OCI-M1 (cell line): ENCODE results near the gene NEBL.

Experiments used
- DNase-seq: peaks from one replicate; lab custom pipeline; 2025; lab: John Stamatoyannopoulos, UW

NEBL gene

DNA sequence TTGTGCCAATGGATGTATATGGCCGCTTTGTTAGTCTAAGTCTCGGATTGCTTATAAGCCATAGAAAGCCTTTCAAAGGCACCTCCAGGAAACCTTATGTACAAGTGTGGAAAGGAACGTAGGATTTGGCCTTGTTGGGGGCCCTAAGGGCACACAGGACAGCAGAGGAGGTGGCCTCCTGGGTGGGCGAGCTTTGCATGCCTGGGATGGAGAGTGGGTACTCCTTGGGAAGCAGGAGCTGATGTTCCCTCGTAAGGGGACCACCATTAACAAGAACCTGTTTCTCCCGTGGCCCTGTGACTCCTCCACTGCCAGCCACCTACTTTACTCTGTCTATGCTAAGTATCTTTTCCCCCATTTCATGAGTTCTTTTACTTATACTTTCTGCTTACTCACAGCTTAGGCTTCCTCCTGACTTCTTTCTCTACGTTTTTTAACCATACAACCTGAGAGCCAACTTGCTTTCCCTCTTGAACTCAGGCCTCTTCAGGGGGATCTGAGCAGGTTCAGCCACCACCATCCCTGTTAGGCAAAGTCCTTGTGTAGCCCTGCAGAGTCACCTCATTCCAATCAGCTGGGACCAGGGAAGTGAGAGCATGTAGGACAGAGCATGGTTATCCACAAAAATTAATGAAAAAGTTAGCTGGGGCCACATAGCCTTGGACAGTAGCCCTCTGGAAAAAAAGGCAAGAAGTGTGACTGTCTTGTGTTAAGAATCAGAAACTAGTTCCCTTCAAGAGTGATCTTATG lies 118.9 kb downstream of the NEBL start:
- no peak for DNase-seq

DNA sequence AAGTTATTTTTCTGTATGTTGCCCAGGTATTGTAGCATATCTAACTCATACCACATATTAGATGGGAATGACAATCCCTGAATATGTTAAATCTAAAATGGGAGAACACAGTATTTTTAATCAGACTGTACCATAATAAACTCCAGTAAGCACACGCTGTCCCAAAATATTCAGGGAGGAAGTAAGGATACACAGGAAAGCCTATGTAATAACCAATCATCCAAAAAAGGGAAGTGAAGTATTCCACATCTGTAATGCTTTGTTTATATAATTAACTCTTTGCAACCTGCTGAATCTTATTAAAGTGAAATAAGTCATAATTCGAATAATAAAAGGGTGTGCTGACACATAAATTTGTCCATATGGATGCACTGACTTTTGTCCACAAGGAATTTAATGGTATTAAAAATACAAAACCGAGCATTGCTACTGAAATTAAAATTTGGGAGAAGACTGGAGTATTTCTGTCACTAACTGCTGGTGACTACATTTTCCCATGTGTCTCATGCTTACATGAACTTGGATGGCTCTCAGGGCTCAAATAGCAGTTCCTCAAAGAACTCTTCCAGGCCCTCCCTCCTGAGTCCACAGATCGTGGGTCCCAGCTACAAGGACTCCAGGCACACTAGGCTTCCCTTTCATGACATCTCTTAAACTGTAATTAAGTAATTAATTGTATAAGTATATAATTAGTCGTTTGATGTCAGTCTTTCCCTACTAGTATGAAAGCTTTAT lies 120.6 kb downstream of the NEBL start:
- DNase-seq: peak; percentile 35

DNA sequence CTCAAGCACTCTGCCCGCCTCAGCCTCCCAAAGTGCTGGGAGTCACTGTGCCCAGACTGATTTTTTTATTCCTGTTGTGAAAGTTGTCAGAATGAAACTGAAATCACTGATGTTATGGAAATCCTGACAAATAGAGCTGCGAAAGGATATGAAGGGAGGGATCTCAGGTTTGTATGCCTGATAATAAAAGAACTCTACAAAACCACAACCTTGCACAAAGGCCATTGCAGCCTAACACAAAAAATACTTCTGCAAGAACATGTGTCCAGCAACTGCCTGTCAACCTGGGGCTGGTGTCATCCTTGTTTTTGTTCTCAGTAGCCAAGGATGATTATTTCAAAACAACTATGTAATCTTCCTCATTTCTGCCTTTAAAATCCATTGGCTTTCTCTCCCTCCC lies 126.1 kb downstream of the NEBL start:
- DNase-seq: no peak

DNA sequence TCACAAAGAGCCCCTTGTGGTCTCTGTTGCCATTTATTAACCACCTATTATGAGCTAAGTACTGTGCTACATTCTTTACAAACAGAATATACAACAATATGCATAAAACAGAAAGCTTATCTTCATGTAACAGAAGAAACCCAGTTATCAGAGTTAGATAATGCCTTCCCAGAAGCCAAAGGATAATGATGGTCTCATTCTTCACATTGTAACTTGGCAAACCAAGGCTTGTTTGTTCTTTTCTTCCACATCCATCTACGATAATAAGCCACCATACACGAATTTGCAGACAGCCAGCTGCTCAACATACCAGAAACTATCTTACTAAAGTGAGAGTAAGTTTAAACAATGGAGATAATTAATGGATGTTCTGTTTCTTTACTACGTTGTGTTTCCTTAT lies 127.6 kb downstream of the NEBL start:
- DNase-seq: no peak

DNA sequence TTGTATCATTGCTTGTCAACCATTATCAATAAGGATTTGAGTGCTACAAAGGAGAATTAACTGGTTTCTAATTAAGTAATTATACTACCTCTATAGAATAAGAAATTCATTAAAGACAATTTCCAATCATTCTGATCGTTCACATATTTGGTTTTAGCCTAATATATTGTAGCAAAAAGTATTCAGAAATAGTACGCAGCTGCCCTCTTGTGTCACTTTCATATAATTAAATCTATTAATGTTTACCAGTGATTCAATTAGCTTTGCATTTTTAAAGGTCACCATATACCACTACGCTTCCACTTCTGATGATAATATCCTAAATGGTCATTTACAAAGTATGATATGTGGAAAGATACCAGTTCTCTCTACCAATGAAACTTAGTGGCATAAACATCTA lies 128.3 kb downstream of the NEBL start:
- DNase-seq: peak; percentile 16

DNA sequence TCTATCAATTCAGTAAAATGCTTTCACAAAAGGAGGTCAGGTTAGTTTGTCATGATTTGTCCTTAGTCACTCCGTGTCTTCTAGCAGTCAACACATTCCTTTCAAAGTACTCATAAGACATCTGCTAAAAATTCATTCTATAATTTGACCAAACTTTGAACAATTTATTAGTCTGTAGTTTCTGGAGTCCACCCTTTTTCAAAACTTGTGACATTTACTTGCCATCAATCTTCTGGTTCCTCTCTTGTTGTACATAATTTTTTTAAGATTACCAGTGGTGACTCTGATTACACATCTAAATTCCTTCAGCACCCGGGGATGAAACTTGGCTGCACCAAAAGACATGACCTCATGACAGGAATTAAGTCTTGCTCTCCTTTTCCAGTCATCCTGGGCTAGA lies 130.1 kb downstream of the NEBL start:
- no peak for DNase-seq

DNA sequence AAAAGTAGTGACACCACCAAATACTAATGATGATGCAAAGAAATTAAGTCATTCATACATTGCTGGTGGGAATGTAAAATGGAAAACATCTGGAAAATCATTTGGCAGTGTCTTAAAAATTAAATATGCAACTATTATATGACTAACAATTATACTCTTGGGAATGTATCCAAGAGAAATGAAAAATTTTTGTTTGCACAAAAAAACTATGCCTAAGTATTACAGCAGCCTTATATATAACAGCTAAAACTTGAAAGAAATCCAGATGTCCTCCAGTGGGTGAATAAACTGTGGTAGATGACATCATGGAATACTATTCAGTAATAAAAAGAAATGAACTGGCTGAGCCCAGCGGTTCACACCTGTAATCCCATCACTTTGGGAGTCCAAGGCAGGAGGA lies 132.0 kb downstream of the NEBL start:
- DNase-seq: no peak

DNA sequence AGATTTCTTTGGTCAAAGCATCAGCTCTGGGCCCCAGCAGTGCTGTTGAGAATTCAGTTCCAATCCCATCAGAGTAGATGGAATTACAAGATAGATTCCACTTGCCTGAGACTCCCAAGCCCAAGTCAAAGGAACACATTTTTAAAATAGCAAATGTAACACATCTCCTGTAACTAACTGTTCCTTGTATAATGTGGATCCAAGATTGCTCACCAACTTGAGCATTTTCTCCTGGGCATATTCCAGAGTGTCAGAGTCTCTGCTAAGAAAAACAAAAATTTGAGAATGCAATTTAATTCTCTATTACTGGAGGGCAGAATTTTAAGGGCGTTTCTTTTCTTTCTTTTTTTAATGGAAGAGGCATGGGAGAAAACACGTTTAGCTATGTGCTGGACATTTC lies 136.7 kb downstream of the NEBL start:
- no peak for DNase-seq

DNA sequence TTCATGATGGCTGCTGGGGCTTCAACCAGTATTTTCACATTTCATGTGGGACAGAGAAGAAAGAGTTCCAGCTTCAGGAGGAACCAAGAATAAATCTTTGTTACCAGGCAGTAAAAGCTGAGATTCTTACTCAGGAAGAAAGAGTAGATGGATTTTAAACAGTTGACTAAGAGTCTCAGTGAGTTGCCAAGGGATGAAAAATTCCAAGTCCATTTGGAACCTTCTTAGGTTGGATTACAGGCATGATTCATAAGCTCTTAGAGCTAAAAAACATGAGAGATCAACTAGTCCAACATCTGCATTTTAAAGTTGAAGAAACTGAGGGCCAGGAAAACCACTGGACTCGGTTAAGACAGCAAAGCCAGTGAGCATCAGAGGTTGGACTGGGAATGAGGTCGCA lies 148.6 kb downstream of the NEBL start:
- no peak for DNase-seq

DNA sequence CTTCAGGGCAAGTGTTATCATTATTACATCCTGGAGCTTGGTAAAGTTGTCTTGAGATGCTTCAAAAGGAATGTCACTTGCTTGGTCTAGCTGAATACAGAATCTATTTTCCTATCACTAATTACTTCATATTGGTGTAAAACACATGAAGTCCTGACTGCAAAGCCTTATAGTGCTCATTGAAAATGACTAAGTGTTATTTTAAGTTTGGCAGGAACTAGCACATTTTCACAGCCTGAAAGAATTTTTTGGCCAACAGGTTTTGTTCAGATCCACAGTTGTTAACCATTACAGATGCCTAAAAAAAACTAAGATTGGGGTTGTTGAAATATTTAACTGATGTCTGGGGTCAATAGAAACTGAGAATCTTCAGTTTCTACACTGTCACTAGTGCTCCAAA lies 149.3 kb downstream of the NEBL start:
- DNase-seq: no peak

DNA sequence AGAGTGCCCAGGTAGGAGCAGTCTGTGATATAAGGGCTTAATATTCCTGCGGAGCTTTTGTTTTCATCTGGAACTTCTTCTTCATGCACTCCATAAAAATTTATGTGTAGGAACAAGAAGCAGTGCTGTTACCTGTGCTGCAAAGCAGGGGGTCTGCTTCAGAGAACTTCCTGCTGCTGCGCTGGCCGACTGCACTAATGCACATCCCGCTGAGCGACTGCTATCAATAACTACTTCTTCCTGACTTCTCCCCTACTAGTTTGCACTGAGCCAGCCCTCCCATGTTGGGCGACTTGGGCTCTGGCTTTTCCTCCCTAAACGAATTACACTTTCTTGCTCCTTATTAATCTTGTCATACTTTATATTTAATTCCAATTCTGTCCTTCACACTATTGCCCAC lies 150.3 kb downstream of the NEBL start:
- no peak for DNase-seq

DNA sequence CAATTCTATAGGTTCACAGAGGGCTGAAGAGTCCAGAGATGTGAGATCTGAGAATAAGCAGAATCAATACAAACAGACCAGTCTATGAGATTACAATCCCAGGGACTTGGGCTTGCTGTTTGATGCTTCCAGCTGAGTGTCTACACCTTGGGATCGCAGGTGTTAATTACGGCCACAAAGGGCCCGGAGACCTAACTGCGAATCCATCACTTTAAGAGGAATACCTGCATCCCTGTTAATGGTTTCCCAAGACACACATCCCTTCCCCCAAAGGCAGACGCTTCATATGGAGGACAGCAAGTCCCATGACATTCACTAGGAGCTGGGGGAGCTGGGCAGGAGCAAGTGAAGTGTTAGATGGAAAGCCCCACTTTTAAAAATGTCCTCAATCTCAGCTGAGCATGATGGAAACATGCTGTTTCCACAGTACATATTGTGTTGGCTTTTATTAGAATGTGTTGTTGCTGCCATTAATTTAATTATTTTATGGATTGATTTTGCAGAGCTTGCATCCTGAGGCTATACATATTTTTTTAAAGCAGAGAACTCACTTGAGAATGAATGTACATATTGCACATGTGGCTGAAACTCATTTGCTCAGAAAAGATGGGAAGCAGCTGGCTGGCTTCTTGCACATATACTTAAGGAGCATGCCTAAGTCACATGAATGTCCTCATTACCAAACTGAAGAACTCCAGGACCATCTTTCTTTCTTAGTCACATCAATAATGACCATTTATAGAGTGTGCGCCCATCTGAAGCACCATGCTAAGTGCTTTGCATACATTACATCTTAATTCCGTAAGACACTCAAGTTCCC lies 151.3 kb downstream of the NEBL start:
- no peak for DNase-seq

DNA sequence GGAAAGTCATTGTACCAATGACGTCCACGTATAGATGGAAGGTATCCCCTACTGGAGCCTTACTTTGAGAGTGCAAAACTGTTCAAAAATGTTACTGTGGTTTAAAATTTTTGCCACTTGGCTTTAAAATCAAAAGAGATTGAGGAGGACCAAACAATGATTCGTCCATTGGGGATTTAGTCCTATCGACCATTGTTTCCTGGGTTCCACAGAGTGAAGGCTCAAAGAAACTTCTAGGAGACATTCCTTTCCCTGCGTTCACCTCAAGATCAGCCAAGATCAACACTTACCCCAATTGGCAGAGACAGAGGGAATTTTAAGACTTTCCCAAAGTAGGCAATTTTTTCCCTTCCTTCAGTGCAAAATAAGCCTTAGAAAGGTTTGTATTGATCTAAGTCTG lies 152.3 kb downstream of the NEBL start:
- no peak for DNase-seq

DNA sequence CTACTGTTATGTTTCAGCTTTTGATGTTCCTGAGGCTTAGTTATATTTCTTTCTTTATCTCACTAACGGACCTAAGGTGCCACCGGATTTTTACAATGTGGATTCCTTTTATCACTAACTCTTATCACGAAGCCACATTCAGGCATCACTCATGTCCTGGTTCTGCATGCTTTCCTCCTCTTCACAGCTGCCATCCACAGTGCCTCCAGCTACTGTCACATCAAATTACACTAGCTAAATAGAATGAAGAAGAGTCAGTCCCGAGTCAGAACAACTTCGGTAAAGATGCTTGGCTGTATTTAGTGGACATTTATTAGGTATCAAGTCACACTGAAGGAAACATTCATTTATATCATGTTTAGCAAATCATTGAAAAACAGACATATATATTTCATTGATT lies 153.2 kb downstream of the NEBL start:
- DNase-seq: no peak

DNA sequence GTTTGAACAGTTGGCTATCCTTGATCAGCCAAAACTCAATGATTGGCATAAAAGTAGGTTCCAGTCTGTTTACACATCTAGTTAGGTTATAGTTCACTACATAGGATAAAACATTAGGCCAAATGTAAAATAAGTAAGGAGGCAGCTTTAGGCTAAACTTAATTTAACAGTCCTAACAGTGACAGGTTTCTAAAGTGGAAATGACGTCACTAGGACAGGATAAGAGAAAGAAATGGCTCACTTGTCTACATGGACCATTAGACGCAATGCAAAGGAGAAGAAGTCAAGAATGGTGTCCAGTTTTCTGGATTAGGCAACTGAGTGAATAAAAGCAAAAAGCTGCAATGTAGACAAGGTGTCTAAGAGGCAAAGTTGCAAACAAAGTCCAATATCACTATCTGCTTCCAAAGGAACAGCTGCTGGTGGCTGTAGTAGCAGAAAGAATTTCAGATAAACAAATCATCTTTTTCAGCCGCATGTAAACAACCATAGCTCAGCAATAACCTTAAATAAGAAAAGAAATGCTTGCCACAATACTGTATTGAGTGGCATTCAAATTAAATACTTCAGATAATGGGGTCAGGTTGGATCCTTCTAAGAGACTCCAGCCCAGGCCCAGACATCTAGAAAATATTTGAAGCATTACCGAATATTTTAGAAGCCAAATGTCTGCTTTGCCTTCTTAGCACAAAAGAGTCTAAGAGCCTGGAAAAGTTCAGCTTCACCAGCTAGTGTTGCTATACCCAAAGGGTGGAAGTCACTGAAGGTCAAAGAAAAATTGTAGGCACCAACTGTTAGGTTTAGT lies 154.2 kb downstream of the NEBL start:
- no peak for DNase-seq

DNA sequence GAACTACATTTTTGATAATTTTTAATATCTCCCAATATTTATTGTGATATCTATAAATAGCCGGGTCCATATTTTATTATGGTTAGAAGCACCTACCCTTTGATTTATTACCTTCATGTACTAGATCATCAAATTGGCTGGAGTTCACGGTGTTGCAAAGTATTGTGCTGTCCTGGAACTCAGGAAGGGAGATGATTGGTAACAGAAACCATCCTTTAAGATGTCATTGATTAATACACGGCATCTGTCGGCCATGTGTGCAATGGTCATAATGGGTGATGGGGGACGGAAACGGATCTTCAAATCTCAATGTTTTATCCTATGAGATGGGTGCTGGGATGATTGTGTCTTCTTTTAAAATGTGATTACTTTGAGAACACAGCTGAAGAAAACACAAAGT lies 157.0 kb downstream of the NEBL start:
- DNase-seq: no peak

DNA sequence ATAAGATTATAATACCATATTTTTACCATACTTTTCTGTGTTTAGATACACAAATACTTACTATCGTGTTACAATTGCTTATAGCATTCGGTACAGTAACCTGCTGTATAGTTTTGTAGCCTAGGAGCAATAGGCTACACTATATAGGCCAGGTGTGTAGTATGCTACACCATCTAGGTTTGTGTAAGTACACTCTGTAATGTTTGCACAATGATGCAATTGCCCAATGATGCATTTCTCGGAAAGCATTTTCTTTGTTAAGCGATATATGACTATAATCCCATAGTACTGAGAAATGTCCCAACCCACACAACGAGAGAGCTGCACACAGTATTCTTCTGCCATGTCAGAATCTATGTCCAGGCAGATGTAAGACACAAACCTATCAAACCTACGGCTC lies 160.0 kb downstream of the NEBL start:
- DNase-seq: peak; percentile 7
